Stimulated activated CD8-positive, alpha-beta memory T cell treated with anti-CD3 and anti-CD28 coated beads, Interleukin-15, amount 100 ng/mL, for 48 hours (primary cell): Measurements from ENCODE around the gene ATP13A4.

Experiments used
- DNase-seq, 2 donors: peaks; one replicate each; pipeline ENCODE4 v3.0.0-alpha.2; 2020; ENCODE audit warnings: low read depth in 2 of 2

Gene ATP13A4

DNA sequence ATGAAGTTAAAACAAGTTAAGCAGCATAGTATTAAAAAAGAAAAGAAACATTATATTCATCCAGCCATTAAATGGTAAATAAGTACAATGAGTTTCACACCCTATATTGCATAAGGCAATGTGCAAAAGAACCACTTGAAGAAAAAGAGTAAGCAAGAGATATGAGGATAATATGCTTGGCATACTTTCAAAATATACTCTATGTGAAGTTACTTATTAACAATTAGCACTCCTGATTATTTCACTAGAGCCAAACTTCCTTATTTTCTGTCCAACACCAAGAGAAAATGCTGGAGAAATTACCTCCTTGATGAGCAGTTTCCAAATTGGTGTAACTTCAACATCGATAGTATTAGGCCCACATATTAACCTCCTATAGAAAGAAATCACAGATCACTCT is 63.7 kb downstream of the ATP13A4 start:
- no peak for DNase-seq

DNA sequence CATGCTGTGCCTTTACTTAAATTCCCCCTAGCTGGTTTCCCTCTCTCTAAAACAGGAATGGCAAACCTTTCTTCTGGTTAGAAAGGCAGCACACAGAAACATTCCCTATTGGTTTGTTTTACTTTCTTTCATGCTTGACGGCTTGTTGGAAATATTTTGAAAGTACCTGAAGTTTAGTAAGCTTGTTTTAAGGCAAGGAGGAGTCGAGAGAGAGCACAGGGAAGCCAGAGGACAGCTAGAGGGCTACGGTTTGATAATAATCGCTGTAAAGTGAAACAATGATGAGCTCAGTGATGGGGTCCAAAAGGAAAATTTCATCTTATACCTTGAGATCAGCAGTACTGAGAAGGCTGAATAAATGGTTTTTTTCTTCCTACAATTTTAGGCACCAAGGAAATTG is 64.1 kb downstream of the ATP13A4 start:
- DNase-seq: no peak

DNA sequence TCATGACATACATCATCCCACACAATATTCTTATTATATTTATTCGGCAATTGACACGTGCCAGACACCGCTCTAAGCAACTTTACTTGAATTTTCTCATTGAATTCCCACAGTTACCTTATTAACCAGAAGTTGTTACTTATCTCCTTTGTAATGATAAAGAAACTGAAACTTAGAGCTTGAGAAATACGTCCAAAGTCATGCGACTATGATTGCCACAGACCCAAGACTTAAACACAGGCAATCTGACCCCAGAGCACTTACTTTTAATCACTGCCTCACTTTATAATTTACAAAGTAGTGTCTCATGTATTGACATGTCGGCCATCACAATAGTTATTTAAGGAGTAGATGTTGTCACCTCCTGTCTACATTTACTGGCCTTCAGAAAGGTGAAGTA is 64.7 kb downstream of the ATP13A4 start:
- DNase-seq: no peak

DNA sequence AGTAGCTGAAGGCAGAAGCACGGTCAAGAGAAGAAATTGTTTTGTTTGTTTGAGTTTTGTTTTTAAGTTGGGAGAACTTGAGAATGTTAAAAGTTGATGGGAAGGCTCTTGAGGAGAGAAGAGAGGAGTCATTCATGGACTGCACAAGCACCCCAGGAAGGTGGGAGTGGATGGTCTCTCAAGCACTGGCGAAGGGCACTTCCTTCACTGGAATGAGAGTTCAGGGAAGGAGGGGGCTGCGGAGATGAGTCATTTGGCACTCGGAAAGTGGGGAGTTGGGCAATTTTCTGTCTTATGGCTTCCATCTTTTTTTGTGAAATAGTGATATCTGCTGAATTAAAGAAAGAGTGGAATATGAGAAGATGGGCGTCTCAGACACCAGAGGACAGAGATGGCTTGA is 66.0 kb downstream of the ATP13A4 start:
- DNase-seq: no peak

DNA sequence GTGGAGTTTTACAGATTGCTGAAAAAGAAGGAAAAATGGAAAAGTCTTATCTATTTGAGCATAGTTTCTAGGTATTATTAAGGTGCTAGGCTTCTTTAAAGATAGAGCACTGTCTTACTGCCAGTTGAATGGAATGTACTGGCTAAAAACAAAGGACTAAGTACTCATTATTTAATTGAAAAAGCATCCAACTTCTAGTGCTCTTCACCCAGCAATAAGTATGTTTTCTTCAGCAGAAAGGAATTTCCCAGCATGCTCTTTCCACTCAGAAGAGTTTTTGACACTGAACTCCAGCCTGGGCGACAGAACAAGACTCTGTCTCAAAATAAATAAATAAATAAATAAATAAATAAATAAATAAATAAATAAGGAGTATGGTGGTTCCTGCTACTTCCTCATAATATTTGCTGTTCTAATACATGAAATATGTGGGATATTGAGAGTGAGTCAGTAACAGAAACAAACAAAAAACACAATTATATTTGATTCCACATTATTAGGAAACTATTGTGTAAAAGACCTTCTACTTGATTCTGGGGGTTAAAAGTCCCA is 70.6 kb downstream of the ATP13A4 start:
- no peak for DNase-seq

DNA sequence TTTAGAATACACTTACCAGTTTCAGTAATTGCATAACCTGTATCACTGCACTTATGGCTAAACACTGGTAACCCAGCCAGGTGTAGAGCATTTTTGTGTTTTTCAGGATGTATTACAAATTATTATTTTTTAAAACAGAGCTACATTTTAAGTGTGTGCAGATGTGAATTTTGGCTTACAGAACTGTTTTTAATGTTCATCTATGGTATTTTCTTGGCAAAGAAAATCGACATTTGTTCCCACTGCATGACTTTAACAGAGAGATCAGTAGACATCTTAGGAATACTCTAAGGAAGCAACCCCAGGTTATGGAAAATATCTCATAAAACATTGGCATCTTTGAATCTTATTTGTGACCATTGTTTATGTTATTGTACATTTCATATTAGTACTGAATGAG is 73.3 kb downstream of the ATP13A4 start:
- no peak for DNase-seq

DNA sequence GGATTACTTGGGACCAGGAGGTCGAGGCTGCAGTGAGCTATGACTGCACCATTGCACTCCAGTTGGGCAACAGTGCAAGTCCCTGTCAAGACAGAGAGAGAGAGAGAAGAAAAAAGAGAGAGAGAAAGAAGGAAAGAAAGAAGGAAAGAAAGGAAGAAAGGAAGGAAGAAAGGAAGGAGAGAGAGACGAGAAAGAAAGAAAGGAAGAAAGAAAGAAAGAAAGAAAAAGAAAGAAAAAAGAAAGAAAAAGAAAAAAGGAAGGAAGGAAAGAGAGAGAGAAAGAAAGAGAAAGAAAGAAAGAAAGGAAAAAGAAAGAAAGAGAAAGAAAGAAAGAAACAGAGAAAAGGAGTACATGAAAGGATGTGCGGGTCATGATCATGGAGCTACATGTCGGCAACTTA is 80.2 kb downstream of the ATP13A4 start:
- DNase-seq: no peak

DNA sequence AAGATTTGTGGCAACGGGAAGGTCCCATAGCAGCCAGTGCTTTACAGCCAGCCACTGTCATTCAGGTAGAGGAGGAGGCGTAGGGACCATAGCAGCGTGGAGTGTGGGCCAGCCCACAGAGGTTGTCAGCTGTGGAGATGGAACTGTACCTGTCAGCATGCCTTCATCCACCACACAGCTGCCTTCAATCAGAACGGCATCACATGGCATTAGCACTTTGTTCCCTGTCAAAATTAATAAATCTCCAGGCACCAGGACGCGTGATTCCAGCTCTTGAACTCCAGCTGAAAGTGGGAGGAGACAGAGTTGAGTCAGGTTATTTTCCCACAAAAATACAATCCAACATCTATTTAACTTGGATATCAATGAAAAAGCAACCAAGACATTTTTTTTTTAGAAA is 84.0 kb downstream of the ATP13A4 start:
- DNase-seq: no peak

DNA sequence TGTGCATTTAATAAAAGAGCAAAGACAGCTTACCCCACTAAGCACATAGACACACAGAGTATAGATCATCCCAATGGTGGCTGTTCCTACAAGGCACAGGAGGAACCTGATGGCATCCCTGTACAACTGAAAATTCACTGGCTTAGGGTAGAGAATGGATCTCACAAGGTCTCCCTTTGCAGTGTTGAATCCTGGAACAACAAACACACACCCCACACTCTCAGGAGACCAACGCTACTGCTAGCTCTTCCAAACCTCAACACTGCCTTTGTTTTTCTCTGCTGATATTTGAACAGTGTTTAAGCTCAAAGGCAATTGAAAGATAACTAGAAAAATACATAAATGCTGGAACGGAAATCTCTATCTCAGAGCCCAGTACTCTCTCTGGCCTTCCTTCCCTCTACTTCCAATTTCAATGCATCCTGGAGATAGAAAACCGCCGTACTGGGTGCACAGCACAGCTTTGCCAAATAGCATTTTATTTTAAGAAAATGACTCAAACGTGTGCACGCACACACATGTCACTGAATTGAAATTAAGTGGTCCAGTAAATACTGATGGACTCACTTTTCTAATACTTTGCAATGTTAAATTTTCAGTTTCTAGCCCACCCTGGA is 88.6 kb downstream of the ATP13A4 start:
- no peak for DNase-seq

DNA sequence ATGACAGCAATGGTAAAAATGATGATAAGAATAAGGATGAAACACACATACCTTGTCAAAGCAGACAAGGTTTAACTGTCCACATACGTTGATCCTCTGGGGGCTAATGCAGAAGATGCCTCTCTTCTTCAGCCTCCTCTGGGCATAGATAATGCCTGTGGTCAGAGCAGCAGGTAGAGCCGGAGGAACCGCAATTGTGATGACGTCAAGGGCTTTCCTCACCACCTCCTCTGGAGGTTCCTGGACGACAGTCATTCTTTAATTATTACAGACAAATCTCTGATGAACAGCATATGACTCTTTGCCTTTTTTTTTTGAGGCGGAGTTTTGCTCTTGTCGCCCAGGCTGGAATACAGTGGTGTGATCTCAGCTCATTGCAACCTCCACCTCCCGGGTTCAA is 89.8 kb downstream of the ATP13A4 start:
- DNase-seq: no peak

DNA sequence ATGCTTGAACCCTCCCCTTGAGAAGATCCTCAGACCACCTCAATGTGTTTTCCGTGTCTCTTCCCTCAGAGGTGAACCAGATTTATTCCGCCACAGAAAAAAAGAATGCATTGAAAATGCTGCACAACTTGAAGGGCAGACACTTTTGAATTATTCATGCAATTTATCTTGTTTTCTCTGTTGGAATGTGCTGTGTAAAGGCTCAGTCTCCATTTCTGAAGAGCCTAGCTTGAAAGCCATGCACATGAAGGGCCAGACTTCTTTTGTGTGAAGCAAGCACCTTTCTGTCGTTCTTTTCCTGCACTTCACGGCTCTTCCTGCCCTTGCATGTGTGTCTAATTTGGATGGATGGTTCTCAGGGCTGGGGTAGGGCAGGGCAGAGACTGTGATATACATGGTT is 97.2 kb downstream of the ATP13A4 start:
- no peak for DNase-seq

DNA sequence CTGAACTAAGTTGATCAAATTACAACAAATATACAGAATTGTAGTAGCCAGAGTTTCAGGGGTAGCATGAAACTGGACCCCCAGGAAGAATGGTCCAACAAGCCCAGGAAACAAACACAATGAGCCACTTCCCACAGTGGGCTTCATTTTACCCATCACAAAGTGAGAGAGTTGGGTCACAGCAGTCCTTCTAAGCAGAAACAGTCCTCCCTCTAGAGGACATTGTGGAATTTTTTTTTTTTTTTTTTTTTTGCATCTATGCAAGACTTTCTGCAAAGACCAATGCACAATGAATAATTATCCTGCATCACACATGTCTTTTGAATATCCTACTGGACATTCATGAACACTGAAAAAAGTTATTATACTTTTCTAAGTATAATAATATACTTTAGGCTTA is 102.4 kb downstream of the ATP13A4 start:
- DNase-seq: no peak

DNA sequence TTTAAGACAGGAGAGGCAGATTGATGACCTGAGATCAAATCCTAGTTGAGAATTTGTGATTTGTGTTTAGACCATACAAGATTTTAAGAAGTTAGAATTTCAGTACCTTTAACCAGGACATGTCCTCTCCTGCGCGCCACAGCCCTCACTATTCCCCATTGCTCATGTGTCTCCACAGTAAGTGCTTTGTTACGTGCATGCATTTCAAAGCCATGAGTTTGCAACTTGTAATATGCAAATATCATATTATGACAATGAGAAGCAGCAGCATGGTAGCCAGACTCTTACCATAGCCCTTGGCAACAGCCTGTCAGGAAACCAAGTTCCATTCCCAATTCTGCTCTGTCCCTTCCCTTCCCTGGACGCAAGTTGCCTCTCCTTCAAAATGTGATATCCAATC is 102.8 kb downstream of the ATP13A4 start:
- DNase-seq: no peak

DNA sequence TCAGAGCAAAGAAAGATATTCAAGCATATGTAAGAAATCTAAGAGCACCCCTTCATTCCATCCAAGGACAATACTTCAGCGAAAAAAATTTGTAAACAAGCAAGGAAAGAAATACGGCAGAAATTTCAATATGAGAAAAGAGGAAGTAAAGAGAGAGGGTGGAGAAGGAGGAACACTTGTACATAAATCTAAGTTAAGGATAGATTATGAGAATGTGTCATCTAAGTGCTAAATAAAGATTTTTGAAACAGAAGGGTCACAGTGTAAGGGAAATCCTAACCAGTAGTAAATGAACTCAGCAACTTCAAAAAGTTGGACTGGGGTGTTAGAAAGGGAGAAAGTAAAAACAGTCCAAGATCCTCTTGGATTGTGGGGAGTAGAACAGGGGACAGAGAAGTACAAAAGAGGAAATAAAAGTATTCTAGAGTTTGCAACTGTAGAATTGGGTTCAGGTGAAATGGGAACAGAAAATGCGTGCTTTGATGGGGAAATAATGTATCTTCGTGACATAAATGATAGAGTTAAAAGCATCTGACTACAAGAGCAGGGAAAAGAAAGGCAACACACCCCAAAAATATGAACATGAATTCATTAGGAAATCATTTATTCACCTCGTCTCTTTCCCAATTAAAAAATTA is 107.6 kb downstream of the ATP13A4 start:
- DNase-seq: no peak

DNA sequence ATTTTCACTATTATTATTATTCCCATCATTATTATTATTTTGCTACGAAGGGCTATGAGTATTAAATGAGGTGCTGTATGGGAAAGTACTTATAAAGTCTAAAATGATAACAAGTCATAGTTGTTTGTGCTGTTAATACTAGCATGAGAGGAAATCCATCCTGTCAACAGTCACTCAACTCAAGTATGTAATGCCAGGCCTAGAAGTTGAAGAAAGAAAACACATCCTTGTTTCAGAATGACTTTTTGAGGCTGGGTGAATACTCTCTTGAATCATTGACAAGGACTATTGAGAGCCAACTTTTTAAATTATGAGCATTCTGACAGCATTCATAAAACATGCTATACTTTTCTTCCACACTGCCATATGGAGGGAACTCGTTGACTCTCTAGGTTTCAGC is 115.3 kb downstream of the ATP13A4 start:
- no peak for DNase-seq

DNA sequence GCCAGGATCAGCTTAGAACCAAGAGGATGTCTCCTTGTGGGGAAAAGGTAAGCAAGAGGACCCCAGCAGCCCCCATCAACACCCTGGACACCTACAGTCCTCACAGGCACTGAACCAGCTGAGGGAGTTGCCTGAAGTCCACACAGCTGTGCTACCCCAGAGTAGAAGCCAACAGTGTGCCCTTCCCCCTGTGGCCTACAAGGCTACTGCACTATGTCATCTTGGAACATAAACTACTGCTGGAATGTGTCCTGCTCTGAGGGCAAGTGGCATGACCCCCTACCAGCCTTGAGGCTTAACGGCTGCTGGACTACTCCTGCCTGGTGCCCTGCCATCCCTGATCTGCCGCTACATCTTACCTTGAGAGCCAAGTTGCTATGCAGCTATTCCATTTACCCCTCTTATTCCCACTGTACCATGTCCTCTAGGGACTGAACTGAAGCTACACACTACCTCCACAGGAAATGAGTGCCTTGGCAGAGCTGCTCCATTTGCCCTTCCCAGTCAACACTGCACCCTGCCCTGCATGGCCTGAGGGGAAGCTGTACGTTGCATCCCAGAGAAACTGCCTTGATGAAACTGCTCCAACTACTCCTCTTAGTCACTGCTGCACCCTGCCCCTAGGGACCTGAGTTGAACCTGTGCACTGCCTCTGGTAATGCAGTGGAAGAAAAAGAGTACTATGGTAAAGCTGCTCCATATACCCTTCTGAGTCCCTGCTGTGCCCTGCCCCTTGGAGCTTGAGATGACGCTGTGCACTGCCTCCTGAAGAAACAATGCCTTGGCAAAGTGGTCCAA is 135.9 kb downstream of the ATP13A4 start:
- no peak for DNase-seq

DNA sequence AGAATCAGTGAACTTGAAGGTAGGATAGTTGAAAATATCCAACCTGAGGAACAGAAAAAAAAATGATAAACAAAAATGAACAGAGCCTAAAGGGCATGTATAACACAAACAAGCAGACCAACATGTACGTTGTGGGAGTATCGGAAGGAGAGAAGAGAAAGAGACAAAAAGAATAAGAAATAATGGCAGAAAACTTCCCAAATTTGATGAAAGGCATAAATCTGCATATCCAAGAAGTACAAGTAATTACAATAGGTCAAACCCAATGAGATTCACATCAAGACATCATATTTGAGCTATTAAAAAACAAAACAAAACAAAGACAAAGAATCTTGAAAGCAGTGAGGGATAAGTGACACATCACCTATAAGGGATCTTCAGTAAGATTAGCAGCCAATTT is 138.1 kb downstream of the ATP13A4 start:
- no peak for DNase-seq

DNA sequence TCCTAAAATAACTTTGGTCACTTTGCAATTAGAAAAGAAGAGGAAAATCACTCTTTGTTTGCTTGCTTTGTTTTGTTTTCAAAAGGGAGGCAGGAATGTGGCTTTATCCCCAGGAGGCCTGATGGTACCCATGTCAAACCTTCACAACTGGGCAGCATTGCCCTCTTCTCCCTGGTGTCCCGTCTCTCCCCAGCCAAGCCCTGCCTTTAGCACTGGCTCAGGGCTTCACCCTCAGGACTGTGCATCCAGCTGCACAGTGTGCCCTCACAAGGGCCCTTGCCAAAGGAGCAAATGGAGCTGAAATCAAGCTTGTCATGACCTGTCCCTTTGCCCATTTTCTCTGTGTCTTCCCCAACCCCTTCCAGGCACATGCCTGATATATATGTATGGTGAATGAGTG is 147.0 kb downstream of the ATP13A4 start:
- DNase-seq: no peak

DNA sequence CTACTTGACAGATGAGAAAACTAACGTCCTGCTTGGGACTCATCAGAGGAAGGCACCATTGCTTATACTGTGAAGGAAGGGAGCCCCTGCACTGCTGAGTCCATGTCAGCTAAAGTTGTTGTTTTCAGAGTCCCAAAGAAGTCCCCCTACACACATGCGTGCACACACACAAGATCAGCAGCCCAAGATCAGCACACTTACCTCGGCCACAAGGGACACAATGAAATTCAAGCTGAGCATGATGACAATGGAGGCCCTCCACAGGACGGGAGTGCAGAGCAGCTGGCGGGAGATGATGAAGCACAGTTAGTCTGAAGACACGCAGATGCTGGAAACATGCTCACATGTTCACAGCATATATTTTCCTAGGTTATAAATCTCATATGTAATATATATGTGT is 147.6 kb downstream of the ATP13A4 start:
- no peak for DNase-seq

DNA sequence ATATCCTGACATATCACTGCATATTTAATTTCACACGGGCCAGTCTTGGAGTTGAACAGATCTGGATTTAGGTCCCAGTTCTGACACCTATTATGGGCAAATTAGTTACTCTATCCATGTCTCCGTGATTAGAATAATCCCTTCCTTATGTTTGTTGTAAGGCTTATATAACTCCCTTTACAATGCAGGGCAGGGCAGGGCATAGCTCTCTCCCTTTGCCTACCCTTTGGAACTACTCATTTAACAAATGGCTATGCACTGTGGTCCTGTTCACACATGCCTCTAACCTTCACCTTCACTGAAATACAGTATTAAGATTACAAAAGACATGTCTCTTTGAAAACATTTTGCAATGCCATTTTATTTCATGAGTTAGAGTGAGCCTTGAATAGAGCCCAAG is 151.4 kb downstream of the ATP13A4 start:
- DNase-seq: no peak

DNA sequence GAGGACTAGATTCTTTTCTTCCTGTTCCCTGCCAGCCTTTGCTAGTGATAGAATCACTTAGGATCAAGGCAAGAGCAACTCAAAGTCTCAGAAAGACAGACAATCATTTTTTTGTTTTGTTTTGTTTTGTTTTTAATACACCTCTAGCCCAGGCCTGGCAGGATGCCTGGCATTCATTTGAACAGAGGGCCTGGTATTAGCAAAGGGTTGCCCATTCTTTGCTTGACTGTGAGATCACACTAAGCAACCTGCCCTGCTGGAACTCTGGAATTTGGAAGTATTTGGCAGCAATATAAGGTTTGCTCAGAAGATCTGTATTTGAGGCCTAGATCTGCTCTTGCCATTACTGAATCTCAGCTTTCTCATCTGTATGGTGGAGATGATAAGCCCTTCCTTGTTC is 154.4 kb downstream of the ATP13A4 start:
- no peak for DNase-seq

DNA sequence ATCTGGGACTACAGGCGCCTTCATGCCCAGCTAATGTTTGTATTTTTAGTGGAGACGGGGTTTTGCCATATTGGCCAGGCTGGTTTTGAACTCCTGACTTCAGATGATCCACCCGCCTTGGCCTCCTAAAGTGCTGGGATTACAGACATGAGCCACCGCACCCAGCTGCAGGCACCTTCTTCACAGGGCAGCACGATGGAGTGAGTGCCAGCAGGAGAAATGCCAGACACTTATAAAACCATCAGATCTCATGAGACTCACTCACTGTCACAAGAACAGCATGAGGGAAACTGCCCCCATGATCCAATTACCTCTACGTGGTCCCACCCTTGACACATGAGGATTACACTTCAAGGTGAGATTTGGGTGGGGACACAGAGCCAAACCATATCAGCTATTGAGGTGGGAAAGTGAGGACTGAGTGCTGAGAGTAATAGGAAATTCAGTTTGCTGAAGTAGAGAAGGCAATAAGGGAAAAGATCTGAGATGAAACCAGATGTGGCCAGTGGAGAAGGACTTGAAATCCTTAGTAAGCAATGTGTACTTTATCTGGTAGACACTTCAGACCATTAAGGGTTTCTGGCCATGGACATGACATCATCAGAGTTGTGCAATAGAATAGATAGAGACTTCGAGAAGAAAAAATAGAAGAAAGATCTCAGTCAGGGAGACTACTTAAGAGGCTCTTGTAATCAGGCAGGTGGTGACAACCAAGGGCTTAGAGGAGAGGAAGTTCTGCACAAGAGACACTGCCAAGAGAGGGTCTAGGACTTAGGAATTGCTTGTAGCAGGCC is 158.0 kb downstream of the ATP13A4 start:
- DNase-seq: no peak
